Putamen (tissue), 1 donor: Measurements from ENCODE around the gene PCDHB2.
"Not testable (repeated sequence)": the region's sequence is repeated elsewhere in the genome, so short reads cannot be mapped to it uniquely, and the experiment has no call there.

Source experiments
- DNase-seq: peaks from one replicate; pipeline ENCODE4 v3.0.0-alpha.2; 2016; ENCODE audit warnings: low spot score

Gene PCDHB2

GRCh38 chr5:141135718-141136266, 41.4 kb downstream of the PCDHB2 start:
- DNase-seq, result no peak

- DNase-seq, result not testable (repeated sequence)
Measured at GRCh38 chr5:141137346-141137745, 42.9 kb downstream of the PCDHB2 start.
